Coronary artery (tissue), 2 donors: ENCODE data around the gene P2RX7.

ENCODE experiments used
- DNase-seq: peaks from one replicate; pipeline ENCODE4 v3.0.0-alpha.2; 2017; ENCODE audit warnings: low spot score
- H3K27ac ChIP-seq, 2 donors: fragments of 200-600 bp; sonication (generic); one replicate each; pipeline ENCODE4 v1.5.1; 2016 to 2019
- H3K4me3 ChIP-seq: fragments of 200-600 bp; sonication (generic); 2 replicates; pipeline ENCODE4 v1.5.1; 2016; ENCODE audit warnings: mild to moderate bottlenecking, moderate library complexity
- TF ChIP-seq, protein P1 (sequence below): fragments of 200-600 bp; sonication (generic); IDR thresholded peaks from one replicate; pipeline ENCODE4 v1.5.1; 2019; ENCODE audit warnings: antibody characterized with exemption

P2RX7 gene

DNA sequence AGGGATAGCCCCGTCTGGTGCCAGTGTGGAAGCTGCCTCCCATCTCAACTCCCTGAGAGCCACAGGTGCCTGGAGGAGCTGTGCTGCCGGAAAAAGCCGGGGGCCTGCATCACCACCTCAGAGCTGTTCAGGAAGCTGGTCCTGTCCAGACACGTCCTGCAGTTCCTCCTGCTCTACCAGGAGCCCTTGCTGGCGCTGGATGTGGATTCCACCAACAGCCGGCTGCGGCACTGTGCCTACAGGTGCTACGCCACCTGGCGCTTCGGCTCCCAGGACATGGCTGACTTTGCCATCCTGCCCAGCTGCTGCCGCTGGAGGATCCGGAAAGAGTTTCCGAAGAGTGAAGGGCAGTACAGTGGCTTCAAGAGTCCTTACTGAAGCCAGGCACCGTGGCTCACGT lies 51.7 kb downstream of the P2RX7 start:
- no peak for DNase-seq

DNA sequence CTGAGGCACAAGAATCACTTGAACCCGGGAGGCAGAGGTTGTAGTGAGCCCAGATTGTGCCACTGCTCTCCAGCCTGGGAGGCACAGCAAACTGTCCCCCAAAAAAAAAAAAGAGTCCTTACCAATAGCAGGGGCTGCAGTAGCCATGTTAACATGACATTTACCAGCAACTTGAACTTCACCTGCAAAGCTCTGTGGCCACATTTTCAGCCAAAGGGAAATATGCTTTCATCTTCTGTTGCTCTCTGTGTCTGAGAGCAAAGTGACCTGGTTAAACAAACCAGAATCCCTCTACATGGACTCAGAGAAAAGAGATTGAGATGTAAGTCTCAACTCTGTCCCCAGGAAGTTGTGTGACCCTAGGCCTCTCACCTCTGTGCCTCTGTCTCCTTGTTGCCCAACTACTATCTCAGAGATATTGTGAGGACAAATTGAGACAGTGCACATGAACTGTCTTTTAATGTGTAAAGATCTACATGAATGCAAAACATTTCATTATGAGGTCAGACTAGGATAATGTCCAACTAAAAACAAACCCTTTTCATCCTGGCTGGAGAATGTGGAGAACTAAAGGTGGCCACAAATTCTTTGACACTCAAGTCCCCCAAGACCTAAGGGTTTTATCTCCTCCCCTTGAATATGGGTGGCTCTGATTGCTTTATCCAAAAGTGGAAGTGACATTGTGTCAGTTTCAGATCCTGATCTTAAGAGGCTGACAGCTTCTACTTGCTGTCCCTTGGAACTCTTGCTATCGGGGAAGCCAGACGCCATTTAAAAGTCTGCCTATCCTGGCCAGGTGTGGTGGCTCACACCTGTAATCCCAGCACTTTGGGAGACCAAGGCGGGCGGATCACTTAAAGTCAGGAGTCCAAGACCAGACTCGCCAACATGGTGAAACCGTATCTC lies 52.6 kb downstream of the P2RX7 start:
- H3K27ac ChIP-seq = no peak overlapping the region
- TF ChIP-seq, protein P1, sequence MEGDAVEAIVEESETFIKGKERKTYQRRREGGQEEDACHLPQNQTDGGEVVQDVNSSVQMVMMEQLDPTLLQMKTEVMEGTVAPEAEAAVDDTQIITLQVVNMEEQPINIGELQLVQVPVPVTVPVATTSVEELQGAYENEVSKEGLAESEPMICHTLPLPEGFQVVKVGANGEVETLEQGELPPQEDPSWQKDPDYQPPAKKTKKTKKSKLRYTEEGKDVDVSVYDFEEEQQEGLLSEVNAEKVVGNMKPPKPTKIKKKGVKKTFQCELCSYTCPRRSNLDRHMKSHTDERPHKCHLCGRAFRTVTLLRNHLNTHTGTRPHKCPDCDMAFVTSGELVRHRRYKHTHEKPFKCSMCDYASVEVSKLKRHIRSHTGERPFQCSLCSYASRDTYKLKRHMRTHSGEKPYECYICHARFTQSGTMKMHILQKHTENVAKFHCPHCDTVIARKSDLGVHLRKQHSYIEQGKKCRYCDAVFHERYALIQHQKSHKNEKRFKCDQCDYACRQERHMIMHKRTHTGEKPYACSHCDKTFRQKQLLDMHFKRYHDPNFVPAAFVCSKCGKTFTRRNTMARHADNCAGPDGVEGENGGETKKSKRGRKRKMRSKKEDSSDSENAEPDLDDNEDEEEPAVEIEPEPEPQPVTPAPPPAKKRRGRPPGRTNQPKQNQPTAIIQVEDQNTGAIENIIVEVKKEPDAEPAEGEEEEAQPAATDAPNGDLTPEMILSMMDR = no peak

More for the DNA sequence above, 51.7 kb downstream of the P2RX7 start:
- Histone ChIP-seq H3K4me3 (no peak overlapping the region), H3K27ac (no peak overlapping the region)
- TF ChIP-seq, protein P1 = no peak

DNA sequence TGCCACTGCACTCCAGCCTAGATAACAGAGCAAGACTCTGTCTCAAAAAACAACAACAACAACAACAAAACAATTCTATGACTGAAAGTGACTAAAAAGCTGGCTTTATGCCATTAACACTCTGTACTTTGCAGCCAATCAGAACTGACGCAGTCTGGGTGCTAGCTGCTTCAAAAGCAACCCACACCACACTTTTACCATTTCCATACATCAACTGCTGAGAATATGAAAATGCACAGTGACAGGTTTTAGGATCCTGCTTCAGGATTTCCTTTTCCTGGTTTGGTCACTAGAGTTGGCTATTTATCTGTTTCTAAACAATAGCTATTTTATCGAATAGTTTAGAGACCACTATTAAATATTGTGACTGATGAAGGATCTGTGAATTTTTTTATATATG lies 54.1 kb downstream of the P2RX7 start:
- Histone ChIP-seq H3K4me3 (no peak overlapping the region), H3K27ac (no peak overlapping the region)
- no peak for DNase-seq
- TF ChIP-seq, protein P1 = no peak

More for the DNA sequence above, 52.6 kb downstream of the P2RX7 start:
- DNase-seq = no peak
- H3K4me3 ChIP-seq = no peak overlapping the region

DNA sequence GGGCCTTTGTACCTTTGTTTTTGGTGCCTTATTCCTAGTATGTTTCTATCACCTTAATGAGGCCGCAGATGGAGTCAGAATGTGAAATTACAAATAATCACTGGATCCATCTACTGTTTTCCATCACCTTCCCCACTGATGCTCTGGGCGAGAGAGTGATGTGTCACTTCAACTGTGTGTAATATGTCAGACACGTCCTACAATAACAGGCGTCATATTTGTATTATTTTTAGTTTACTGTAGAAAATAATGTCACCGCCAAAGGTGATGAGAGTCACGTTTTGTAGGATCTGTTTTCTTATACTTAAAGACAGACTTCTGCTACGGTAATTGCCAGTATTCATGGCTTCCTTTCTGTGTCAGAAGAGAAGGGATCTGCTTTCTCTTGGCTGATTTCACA lies 54.8 kb downstream of the P2RX7 start:
- TF ChIP-seq, protein P1 = no peak
- Histone ChIP-seq H3K4me3 (no peak overlapping the region), H3K27ac (no peak overlapping the region)
- DNase-seq = no peak

DNA sequence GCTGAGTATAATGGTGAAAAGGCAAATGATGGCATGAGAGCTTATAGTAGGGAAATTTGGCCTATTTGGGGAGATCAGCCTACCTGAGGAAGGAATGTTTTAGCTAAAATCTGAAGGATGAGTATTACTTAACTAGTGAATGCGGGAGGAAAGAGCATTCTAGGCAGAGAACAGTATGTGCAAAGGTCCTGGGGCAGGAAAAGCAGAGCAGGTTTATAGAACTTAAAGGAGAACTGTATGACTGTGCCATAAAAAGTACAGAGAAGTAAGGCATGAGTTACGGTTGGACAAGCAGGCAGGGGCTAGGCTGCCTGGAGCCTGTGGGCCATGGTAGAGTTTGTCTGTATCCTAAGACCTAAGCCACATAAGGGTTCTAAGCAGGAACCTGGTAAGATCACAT lies 55.6 kb downstream of the P2RX7 start:
- TF ChIP-seq, protein P1 = no peak
- H3K4me3 ChIP-seq = no peak overlapping the region
- no peak overlapping the region for H3K27ac ChIP-seq
- no peak for DNase-seq

DNA sequence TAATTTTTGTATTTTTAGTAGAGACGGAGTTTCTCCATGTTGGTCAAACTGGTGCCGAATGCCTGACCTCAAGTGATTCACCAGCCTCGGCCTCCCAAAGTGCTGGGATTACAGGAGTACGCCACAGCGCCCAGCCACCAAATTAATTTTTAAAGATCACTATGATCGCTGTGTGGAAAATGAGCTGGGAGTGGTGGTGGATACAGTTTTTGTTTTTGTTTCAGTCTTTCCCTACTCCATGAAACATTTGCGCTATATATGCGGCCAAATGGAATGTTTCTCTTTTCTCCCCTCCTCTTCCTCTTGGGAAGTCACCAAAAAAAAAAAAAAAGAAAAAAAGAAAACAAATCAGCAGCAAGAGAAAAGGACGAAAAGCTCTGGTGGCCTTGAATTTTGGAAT lies 56.5 kb downstream of the P2RX7 start:
- TF ChIP-seq, protein P1 = no peak
- no peak for DNase-seq
- Histone ChIP-seq H3K27ac (no peak overlapping the region), H3K4me3 (no peak overlapping the region)

DNA sequence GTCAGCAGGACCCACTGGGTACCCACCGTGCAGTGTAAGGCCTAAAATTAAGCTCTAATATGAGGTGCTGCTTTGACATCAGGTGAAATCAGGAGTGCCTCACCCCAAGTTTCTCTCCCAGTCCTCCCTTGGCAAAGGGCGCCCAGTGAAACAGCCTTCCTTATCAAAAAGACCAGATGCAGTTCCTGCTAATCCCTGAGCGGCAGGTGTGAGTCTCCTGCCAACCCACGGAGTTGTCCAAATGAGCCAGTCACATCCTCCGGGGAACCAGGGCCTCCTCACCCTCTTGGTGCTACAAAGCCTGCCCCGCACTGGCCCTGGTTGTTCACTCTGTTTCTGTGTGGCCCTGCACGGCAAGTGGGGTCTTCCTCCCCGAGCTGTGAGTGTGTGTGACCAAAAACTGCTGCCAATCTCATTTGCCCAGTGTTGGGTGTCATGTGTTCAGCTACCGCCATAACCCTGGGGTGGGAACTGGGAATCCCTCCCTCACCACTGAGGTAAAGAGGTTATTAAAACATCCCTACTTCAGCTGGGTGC lies 57.0 kb downstream of the P2RX7 start:
- no peak for DNase-seq
- TF ChIP-seq, protein P1 = no peak
- no peak overlapping the region for H3K27ac ChIP-seq
- H3K4me3 ChIP-seq = no peak overlapping the region
